HEK293T (cell line): ENCODE measurements around the gene RBM6.

ENCODE experiments used
- ELF4 ChIP-seq: fragments of 450-650 bp; IDR thresholded peaks from 2 replicates; pipeline ENCODE4 v1.6.1; 2017; ENCODE audit warnings: antibody characterized with exemption
- FOXM1 ChIP-seq: fragments of 450-650 bp; IDR thresholded peaks from 2 replicates; pipeline ENCODE4 v1.6.1; 2017; ENCODE audit warnings: mild to moderate bottlenecking, borderline replicate concordance
- HDGF ChIP-seq: fragments of 450-650 bp; IDR thresholded peaks from 2 replicates; pipeline ENCODE4 v1.6.1; 2017; ENCODE audit warnings: antibody characterized with exemption, borderline replicate concordance
- PKNOX1 ChIP-seq: fragments of 450-650 bp; IDR thresholded peaks from 2 replicates; pipeline ENCODE4 v1.6.1; 2016
- SP1 ChIP-seq: fragments of 450-650 bp; IDR thresholded peaks from 2 replicates; pipeline ENCODE4 v1.6.1; 2017
- SUZ12 ChIP-seq: fragments of 450-650 bp; IDR thresholded peaks from 2 replicates; pipeline ENCODE4 v1.6.1; 2016; ENCODE audit warnings: mild to moderate bottlenecking
- TARDBP ChIP-seq: fragments of 450-650 bp; IDR thresholded peaks from 2 replicates; pipeline ENCODE4 v1.6.1; 2016

DNA sequence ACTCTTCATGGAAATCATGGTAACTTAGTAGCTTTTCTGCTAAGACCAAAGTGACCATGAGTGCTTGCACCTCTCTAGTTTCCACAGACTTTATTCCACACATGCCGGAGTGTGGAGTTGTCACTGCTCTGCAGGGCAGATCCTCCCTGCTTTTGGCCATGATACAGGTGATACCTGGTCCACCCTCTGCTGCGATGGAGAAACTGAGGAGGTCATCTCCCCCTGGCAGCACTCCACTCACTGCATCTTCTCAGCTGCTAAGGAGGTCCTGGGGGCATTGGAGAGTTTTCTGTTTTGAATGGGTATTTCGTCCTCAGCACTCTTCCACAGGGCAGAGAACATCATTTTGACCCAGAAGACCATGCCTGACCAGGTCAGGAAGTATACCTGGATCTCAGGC is 179.8 kb downstream of the RBM6 start:
- TF ChIP-seq ELF4 (no peak), PKNOX1 (no peak), HDGF (no peak), TARDBP (no peak), SP1 (no peak), FOXM1 (no peak), SUZ12 (no peak)
